Retinal pigment epithelial cell (primary cell): ENCODE data around the gene DARS1.
A peak's percentile ranks its signal among the peaks of the same experiment; 100 is the strongest.

Experiments
- DNase-seq: peaks from one replicate; pipeline ENCODE4 v3.0.0-alpha.2; 2010; ENCODE audit warnings: low read depth
- H3K4me3 ChIP-seq: 2 replicates; pipeline ENCODE4 v1.5.1; 2011; ENCODE audit warnings: mild to moderate bottlenecking, low read length, control low read depth, moderate library complexity
- TF ChIP-seq, protein P1 (sequence below): conservative IDR thresholded peaks from 2 replicates; pipeline ENCODE4 v1.5.1; 2011; ENCODE audit warnings: low read depth, low read length, control low read depth, inconsistent platforms

Gene DARS1

DNA sequence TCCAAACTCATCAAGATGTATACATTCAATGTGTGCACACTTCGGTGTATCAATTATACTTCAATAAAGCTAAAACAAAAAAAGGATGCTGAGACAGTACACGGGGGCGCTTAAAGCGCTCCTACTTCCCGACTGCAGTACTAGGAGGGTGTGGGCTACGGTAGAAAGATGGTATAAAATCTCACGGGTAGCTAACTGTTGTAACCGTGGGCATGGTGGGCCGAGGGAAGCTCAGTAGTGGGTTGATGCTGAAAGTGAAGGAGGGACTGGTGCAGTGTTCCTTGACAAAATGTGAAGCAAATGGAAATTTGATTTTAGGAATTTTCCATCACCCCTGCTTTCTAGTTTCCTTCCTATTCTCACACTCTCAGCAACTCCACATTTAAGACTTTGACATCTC lies 42.6 kb upstream of the DARS1 start:
- H3K4me3 ChIP-seq, result no peak overlapping the region
- no peak for DNase-seq
- TF ChIP-seq, protein P1, sequence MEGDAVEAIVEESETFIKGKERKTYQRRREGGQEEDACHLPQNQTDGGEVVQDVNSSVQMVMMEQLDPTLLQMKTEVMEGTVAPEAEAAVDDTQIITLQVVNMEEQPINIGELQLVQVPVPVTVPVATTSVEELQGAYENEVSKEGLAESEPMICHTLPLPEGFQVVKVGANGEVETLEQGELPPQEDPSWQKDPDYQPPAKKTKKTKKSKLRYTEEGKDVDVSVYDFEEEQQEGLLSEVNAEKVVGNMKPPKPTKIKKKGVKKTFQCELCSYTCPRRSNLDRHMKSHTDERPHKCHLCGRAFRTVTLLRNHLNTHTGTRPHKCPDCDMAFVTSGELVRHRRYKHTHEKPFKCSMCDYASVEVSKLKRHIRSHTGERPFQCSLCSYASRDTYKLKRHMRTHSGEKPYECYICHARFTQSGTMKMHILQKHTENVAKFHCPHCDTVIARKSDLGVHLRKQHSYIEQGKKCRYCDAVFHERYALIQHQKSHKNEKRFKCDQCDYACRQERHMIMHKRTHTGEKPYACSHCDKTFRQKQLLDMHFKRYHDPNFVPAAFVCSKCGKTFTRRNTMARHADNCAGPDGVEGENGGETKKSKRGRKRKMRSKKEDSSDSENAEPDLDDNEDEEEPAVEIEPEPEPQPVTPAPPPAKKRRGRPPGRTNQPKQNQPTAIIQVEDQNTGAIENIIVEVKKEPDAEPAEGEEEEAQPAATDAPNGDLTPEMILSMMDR, result no peak

DNA sequence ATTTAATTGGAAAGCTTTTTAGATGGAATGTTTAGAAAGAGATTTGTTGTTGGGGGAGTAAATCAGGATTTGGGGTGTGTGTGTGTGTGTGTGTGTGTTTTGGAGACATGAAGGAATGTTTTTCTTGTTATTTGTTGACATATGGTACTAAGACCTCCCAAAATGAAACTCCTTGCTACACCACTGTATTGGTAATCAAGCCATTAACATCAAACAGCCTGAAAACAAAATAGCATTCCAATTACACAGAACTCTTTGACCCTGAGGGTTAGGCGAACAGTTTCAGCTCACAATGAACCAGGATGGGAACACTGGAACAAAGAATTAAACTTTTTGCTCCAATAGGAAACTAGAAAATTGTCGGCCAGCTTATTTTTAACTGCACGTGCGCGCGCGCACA lies 41.7 kb upstream of the DARS1 start:
- no peak for DNase-seq
- TF ChIP-seq, protein P1, result no peak

DNA sequence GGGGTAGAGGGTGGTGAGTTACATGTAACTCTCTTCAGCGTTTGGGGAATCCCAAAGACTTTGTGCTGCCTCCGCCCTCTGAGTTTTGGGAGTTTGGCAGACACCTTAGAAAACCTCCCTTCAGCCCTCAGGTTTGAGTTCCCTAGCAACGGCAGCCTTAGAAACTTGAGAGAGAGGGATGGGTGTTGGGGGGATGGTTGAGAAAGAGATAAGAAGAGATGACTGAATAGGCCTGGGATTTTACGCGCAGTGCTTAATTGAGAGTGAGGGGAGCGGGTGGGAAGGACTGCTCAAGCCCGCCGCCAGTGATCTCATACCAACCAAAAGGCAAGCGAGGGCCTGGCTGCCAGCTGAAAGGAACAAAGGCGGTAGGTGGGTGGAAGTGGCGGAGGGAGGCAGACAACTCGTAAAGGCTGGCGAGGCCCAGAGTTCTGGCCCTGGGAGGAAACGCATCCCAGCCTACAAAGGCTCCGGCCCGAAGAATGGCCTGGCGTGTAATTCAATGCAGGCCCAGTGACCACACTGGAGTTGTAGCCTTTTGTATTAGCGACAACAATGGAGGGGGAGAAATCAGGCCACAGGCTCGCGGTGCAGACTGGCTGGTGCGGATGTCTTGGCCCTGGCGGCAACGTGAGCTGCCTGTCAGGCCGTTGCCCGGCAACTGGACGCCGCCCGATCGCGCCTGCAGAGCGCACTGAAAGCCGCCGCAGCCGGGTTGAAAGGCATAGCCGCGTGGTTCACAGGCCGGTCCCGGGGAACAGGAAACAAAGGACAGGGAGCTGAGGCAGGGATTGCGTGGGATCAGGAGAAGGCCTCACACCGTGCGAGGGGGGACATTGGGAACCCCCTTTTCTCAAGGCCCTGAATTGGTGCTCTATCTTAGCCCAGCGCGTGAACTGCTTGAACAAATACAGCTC lies 39.9 kb upstream of the DARS1 start:
- no peak for DNase-seq
- H3K4me3 ChIP-seq, result peak overlapping the region; percentile 28
- TF ChIP-seq, protein P1, result no peak

More for the DNA sequence above, 41.7 kb upstream of the DARS1 start:
- no peak overlapping the region for H3K4me3 ChIP-seq

DNA sequence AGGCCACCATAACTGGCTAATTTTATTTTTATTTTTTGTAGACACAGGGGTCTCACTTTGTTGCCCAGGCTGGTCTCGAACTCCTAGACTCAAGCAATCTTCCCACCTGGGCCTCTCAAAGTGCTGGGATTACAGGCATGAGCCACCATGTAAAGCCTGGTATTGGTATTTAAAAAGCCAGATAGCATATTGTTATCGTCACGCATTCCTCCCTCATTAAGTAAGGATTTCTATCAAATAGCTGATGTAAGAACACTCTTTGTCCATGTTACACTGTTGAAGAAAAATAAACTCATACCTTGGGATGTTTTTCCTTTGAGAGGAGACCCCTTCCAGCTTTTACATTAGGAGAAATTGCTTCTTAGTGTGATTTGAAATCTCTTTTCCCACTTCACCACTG lies 39.2 kb upstream of the DARS1 start:
- TF ChIP-seq, protein P1, result no peak
- H3K4me3 ChIP-seq, result no peak overlapping the region
- no peak for DNase-seq

DNA sequence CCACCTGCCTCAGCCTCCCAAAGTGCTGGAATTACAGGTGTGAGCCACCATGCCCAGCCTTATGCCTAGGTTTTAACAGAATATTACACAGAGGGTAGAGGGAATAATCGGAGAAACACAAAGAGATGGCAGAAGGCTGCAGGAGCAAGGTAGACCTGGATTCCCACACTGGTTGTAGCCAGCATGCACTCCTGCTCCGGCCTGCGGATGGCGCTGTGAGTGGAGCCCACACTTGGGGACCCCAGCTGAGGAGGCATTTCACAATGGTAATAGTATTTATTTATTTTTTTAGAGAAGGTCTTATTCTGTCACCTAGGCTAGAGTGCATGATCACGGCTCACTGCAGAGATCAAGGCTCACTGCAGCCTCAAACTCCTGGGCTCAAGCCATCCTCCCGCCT lies 38.8 kb upstream of the DARS1 start:
- no peak overlapping the region for H3K4me3 ChIP-seq
- DNase-seq, result no peak

DNA sequence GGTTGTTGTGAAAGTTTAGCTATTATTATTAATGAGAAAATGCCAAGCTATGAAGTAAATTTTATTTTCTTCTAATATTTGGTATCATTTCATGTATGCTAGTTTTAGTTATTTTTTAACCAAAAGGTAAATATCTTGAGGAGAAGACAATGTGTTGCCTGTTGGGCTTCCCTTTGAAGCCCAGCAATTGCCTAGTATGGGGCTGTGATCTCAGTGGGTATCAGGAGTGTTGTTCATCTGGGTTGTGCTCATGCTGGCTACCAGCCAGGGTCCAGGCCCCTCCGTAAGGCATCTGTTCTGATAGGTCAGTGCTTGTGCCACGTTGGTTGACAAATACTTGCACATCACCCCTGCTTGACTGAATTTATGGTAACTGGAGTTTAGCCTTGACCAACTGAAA lies 38.0 kb upstream of the DARS1 start:
- H3K4me3 ChIP-seq, result no peak overlapping the region
- TF ChIP-seq, protein P1, result no peak
- DNase-seq, result no peak

More for the DNA sequence above, 38.8 kb upstream of the DARS1 start:
- TF ChIP-seq, protein P1, result no peak

DNA sequence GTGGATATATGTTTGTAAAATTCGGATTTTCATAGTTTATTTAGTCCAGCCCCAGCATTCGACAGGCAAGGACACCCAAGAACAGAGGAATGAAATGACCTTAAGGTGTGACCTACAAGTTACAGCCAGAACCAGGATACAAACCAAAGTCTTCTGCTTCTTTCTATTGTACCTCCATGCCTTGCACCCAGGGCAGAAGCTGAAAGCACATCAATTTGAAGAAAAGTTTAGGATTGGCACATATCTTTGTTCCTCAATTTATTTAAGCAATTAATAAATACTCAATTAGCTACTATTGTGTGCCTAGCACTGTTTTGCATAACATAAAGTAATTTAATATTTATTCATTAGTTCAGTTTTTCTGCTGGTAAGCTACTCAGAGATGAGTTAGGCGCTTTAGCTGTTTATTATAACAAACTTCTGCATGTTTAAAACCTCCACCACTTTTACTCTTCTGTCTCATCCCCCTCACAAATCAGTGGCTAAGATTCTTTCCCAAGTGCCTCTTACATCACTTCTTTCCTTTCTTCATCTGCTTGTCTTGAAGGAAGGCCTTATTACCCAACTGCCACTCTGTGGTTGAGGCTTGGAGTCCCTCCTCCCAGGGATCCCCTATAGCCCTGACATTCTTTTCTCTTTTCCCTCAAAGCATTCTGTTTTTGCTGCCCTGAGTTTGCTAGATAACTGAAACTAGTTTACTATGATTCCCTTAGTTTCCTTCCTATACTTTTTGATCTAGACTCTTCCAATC lies 37.1 kb upstream of the DARS1 start:
- TF ChIP-seq, protein P1, result no peak
- H3K4me3 ChIP-seq, result no peak overlapping the region
- no peak for DNase-seq
